ENCODE measurements around the gene OLFML3. TPM values are rescaled to one million over a fixed set of nuclear protein-coding genes. Genes with fewer than 3 reads are reported as not detected.

Gene OLFML3
- total and polyA plus RNA-seq, 2 of the 13 experiments (the other 11 are each of a cell fraction or from before 2014, with no cell fraction given): 2.0 to 5.1 TPM

GRCh38 chr1:113981962-113982931 is 3.0 kb downstream of the OLFML3 start (continued):
- no peak for TF ChIP-seq TAF1 (CRISPR knock-in tag; IDR thresholded peaks at IDR 0.05)
- no peak for TF ChIP-seq ZGPAT (CRISPR knock-in tag; IDR thresholded peaks at IDR 0.05)
- no peak for TF ChIP-seq ZNF775 (CRISPR knock-in tag; IDR thresholded peaks at IDR 0.05; ENCODE audit: borderline replicate concordance)
- no peak for TF ChIP-seq MED8 (CRISPR knock-in tag; IDR thresholded peaks at IDR 0.05; ENCODE audit: insufficient replicate concordance)
- TF ChIP-seq TP53 (CRISPR knock-in tag; conservative IDR thresholded peaks at IDR 0.05): no peak
- no peak for TF ChIP-seq ZNF530 (CRISPR knock-in tag; IDR thresholded peaks at IDR 0.05; ENCODE audit: low read depth)
- TF ChIP-seq ZNF337 (CRISPR knock-in tag; IDR thresholded peaks at IDR 0.05; ENCODE audit: borderline replicate concordance, low read depth): no peak
- no peak for TF ChIP-seq KLF11 (CRISPR knock-in tag; IDR thresholded peaks at IDR 0.05)
- TF ChIP-seq SOX13 (IDR thresholded peaks at IDR 0.05): no peak
- TF ChIP-seq SOX13 (CRISPR knock-in tag; conservative IDR thresholded peaks at IDR 0.05 in 1 of 2, IDR thresholded peaks at IDR 0.05 in 1 of 2): peak in 1 of 2 experiments; percentile 43; a peak in 2 of 4 replicates
- no peak for TF ChIP-seq NFRKB (IDR thresholded peaks at IDR 0.05)
- TF ChIP-seq MAFG (CRISPR knock-in tag; IDR thresholded peaks at IDR 0.05): no peak
- TF ChIP-seq FOXO4 (CRISPR knock-in tag; conservative IDR thresholded peaks at IDR 0.05): no peak
- no peak for TF ChIP-seq ATF7 (IDR thresholded peaks at IDR 0.05)
- TF ChIP-seq ATF7 (CRISPR knock-in tag; IDR thresholded peaks at IDR 0.05): no peak
- TF ChIP-seq THAP8 (CRISPR knock-in tag; IDR thresholded peaks at IDR 0.05; ENCODE audit: borderline replicate concordance): no peak
- TF ChIP-seq KLF13 (CRISPR knock-in tag; IDR thresholded peaks at IDR 0.05): no peak
- TF ChIP-seq YY1 (IDR thresholded peaks at IDR 0.05; ENCODE audit: insufficient read depth, insufficient replicate concordance, low read depth, low read length): no peak
- TF ChIP-seq ZNF563 (CRISPR knock-in tag; IDR thresholded peaks at IDR 0.05): no peak
- no peak for TF ChIP-seq ZNF580 (CRISPR knock-in tag; IDR thresholded peaks at IDR 0.05; ENCODE audit: borderline replicate concordance, low read depth)
- no peak for TF ChIP-seq ZNF333 (CRISPR knock-in tag; IDR thresholded peaks at IDR 0.05; ENCODE audit: borderline replicate concordance)
- no peak for TF ChIP-seq ZKSCAN5 (CRISPR knock-in tag; IDR thresholded peaks at IDR 0.05)
- no peak for TF ChIP-seq ZBTB2 (CRISPR knock-in tag; IDR thresholded peaks at IDR 0.05; ENCODE audit: low read depth)
- TF ChIP-seq CCAR2 (optimal IDR thresholded peaks at IDR 0.05; ENCODE audit: low read depth, low read length): no peak
- TF ChIP-seq CC2D1A (CRISPR knock-in tag; IDR thresholded peaks at IDR 0.05): no peak

All from HepG2 (cell line).